SH-SY5Y (cell line): ENCODE measurements around the gene HCFC1.

Source experiments
- GATA2 ChIP-seq: IDR thresholded peaks from 2 replicates; pipeline ENCODE4 v1.6.1; 2011; ENCODE audit warnings: mild to moderate bottlenecking, low read depth, low read length
- GATA3 ChIP-seq: IDR thresholded peaks from 2 replicates; pipeline ENCODE4 v1.6.1; 2011; ENCODE audit warnings: low read depth, mild to moderate bottlenecking, low read length, moderate library complexity

DNA sequence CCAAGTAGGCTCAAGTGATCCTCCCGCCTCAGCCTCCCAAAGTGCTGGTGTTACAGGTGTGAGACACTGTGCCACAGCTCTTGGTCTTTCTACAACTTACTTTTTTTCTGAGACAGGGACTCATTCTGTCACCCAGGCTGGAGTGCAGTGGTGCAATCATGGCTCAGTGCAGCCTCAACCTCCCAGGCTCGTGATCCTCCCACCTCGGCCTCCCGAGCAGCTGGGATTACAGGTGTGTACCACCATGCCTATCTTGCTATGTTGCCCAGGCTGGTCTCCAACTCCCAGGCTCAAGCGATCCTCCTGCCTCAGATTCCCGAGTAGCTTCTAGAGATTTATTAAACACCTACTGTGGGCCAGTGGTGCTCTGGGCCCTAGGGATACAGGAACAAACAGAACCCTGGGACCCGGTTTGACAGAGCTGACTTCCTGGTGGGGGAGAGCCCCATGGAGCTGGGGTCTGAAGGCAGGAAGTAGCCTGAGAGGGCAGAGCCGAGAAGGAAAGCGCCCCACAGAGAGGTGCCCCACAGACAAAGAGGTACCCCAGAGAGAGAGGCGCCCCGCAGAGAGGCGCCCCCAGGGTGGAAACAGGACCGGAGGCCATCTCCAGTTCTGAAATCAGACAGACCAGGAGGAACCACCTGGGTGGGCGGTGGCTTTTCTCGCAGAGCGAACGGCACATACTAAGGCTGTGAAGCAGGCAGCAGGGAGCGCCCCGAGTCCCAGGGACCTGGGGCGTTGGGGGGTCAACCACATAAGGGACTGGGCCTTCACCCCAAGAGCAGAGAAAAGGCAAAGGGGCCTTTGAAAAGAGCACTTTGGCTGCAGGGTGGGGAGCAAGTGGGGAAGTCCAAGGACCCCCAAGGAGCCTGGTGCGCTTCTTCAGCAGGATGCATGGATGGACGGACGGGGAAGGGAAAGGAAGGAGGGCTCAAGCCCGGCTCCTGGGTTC is 43.1 kb upstream of the HCFC1 start:
- TF ChIP-seq GATA2 (no peak), GATA3 (no peak)
